HCT116 (cell line): ENCODE results near the gene CDK9. TPM values are rescaled to one million over a fixed set of nuclear protein-coding genes. Genes with fewer than 3 reads are reported as not detected.
A peak's percentile ranks its signal among the peaks of the same experiment; 100 is the strongest.

Experiments used
- ATAC-seq: fragments of 200-7000 bp; cut with Tn5 transposase; 2 replicates; pipeline ENCODE4 v1.9.1; 2020; ENCODE audit warnings: mild to moderate bottlenecking, moderate library complexity
- BruUV-seq: library from RNA; stranded (reverse); fragments of 400-500 nt; replicated peaks from 2 replicates; lab custom pipeline; 2021; lab: Mats Ljungman, UMichigan
- CTCF ChIA-PET: fragments of 300-600 bp; sonication (Branson Sonifier 250); formaldehyde crosslinking; loops from one replicate; lab custom pipeline; 2021; ENCODE audit warnings: antibody characterized with exemption; lab: Charles Lee
- POLR2A ChIA-PET: fragments of 300-600, 350-600 bp; sonication (Branson Sonifier 250); formaldehyde crosslinking; loops from one replicate; lab custom pipeline; 2021; ENCODE audit warnings: antibody characterized with exemption; lab: Charles Lee
- RAD21 ChIA-PET, 2 experiments: fragments of 300-600 bp; sonication (Branson Sonifier 250); formaldehyde crosslinking; loops; one replicate each; lab custom pipeline; 2023; ENCODE audit warnings: low total read pairs in 2 of 2; ENCODE audit not compliant: uncharacterized antibody in 2 of 2, unreplicated experiment in 2 of 2, low non-redundant PET in 1 of 2; lab: Charles Lee
- DNase-seq: peaks from one replicate; pipeline ENCODE4 v3.0.0-alpha.2; 2010; ENCODE audit warnings: low read depth, low spot score
- H2AFZ ChIP-seq: fragments of 200-600 bp; shearing (Covaris generic), sonication (generic); 2 replicates; pipeline ENCODE4 v1.6.1; 2017; ENCODE audit warnings: low read depth, mixed run types, mixed read lengths, antibody characterized with exemption, low read length; ENCODE audit not compliant: poor library complexity, severe bottlenecking
- H3K27ac ChIP-seq: 2 replicates; pipeline ENCODE4 v1.5.1; 2012; ENCODE audit warnings: low read depth, low read length
- H3K27me3 ChIP-seq: fragments of 200-600 bp; sonication (generic); 2 replicates; pipeline ENCODE4 v1.6.1; 2016; ENCODE audit warnings: mixed run types, low read length, mixed read lengths; ENCODE audit not compliant: insufficient read depth
- H3K36me3 ChIP-seq, 2 experiments: fragments of 200-500 bp in 1 of 2; fragments of 200-600 bp in 1 of 2; sonication (Bioruptor generic) in 1 of 2; sonication (generic) in 1 of 2; 2 replicates each; pipeline versions ENCODE4 v1.5.1 to v1.6.1; 2014 to 2016; ENCODE audit warnings: low read length in 2 of 2, inconsistent platforms in 1 of 2, mixed read lengths in 1 of 2, mixed run types in 1 of 2; ENCODE audit not compliant: insufficient read depth in 2 of 2, control insufficient read depth in 1 of 2
- H3K4me1 ChIP-seq, 2 experiments: fragments of 200-600 bp in 1 of 2; sonication (generic) in 1 of 2; 2 replicates each; pipeline versions ENCODE4 v1.5.1 to v1.6.1; 2012 to 2017; ENCODE audit warnings: low read length in 2 of 2, inconsistent platforms in 1 of 2, mild to moderate bottlenecking in 1 of 2, mixed read lengths in 1 of 2, mixed run types in 1 of 2, moderate library complexity in 1 of 2; ENCODE audit not compliant: insufficient read depth in 2 of 2, control insufficient read depth in 1 of 2
- H3K4me2 ChIP-seq: fragments of 200-600 bp; sonication (generic); 2 replicates; pipeline ENCODE4 v1.6.1; 2017; ENCODE audit warnings: mixed run types, low read length, mixed read lengths
- H3K4me3 ChIP-seq, 2 experiments: fragments of 200-600 bp in 1 of 2; sonication (generic) in 1 of 2; replicated peaks in 1 of 2; 2 replicates each; pipeline ENCODE4 v1.5.1; 2011 to 2016; ENCODE audit warnings: low read length in 2 of 2, control low read depth in 1 of 2, low read depth in 1 of 2, mild to moderate bottlenecking in 1 of 2, mixed read lengths in 1 of 2, mixed run types in 1 of 2
- H3K79me2 ChIP-seq: fragments of 200-600 bp; sonication (generic); 2 replicates; pipeline ENCODE4 v1.6.1; 2017; ENCODE audit warnings: mild to moderate bottlenecking, mixed run types, low read length, moderate library complexity, mixed read lengths; ENCODE audit not compliant: insufficient read depth
- H3K9ac ChIP-seq: fragments of 200-600 bp; sonication (generic); 2 replicates; pipeline ENCODE4 v1.6.1; 2016; ENCODE audit warnings: low read length, mixed read lengths
- H3K9me2 ChIP-seq: fragments of 200-600 bp; sonication (generic), shearing (Covaris generic); 2 replicates; pipeline ENCODE4 v1.6.1; 2017; ENCODE audit warnings: mixed run types, mild to moderate bottlenecking, moderate library complexity; ENCODE audit not compliant: insufficient read depth
- H3K9me3 ChIP-seq, 2 experiments: fragments of 200-500 bp in 1 of 2; fragments of 200-600 bp in 1 of 2; sonication (Bioruptor generic) in 1 of 2; sonication (generic) in 1 of 2; 2 replicates each; pipeline ENCODE4 v1.6.1; 2014 to 2017; ENCODE audit warnings: low read length in 2 of 2, mixed read lengths in 2 of 2, inconsistent platforms in 1 of 2, low read depth in 1 of 2, mild to moderate bottlenecking in 1 of 2, mixed run types in 1 of 2, moderate library complexity in 1 of 2; ENCODE audit not compliant: control insufficient read depth in 1 of 2, insufficient read depth in 1 of 2
- H4K20me1 ChIP-seq: fragments of 200-600 bp; sonication (generic), shearing (Covaris generic); 2 replicates; pipeline ENCODE4 v1.6.1; 2017; ENCODE audit warnings: mixed run types, mild to moderate bottlenecking, moderate library complexity; ENCODE audit not compliant: insufficient read depth
- EGR1 ChIP-seq: IDR thresholded peaks from 2 replicates; pipeline ENCODE4 v1.6.1; 2012; ENCODE audit warnings: low read depth
- ELF1 ChIP-seq: IDR thresholded peaks from 2 replicates; pipeline ENCODE4 v1.6.1; 2012; ENCODE audit warnings: low read depth, borderline replicate concordance
- EZH2 ChIP-seq: fragments of 200-600 bp; sonication (generic); IDR thresholded peaks from 2 replicates; pipeline ENCODE4 v1.6.1; 2017; ENCODE audit warnings: antibody characterized with exemption, mixed run types
- EZH2phosphoT487 ChIP-seq: fragments of 200-600 bp; IDR thresholded peaks from 2 replicates; pipeline ENCODE4 v1.6.1; 2018; ENCODE audit warnings: antibody characterized with exemption, borderline replicate concordance
- FOSL1 ChIP-seq: IDR thresholded peaks from 2 replicates; pipeline ENCODE4 v1.6.1; 2012; ENCODE audit warnings: low read depth
- JUND ChIP-seq: IDR thresholded peaks from 2 replicates; pipeline ENCODE4 v1.6.1; 2012
- POLR2AphosphoS5 ChIP-seq: IDR thresholded peaks from 2 replicates; pipeline ENCODE4 v1.6.1; 2011; ENCODE audit warnings: mild to moderate bottlenecking, low read depth, low read length, moderate library complexity
- RAD21 ChIP-seq: IDR thresholded peaks from 2 replicates; pipeline ENCODE4 v1.6.1; 2012; ENCODE audit warnings: low read depth, mild to moderate bottlenecking
- SRF ChIP-seq: IDR thresholded peaks from 2 replicates; pipeline ENCODE4 v1.6.1; 2012; ENCODE audit warnings: low read depth
- TCF7L2 ChIP-seq: IDR thresholded peaks from 2 replicates; pipeline ENCODE4 v1.7.0; 2011; ENCODE audit warnings: borderline replicate concordance, inconsistent platforms; ENCODE audit not compliant: insufficient read depth, insufficient read length; ENCODE audit errors: extremely low read depth
- YY1 ChIP-seq: IDR thresholded peaks from 2 replicates; pipeline ENCODE4 v1.6.1; 2011; ENCODE audit warnings: low read length, low read depth, moderate library complexity, mild to moderate bottlenecking; ENCODE audit not compliant: insufficient replicate concordance; ENCODE audit errors: extremely low read depth
- ZNF274 ChIP-seq: fragments of 200-500 bp; sonication (Bioruptor generic); IDR thresholded peaks from 2 replicates; pipeline ENCODE4 v1.6.1; 2014; ENCODE audit warnings: mild to moderate bottlenecking, low read depth, low read length, inconsistent platforms
- intact Hi-C: fragments of 100-400 bp; cut with micrococcal nuclease; formaldehyde crosslinking; loops from 2 replicates; pipeline ENCODE4 v1.10.0; 2022
- total RNA-seq: library from RNA; stranded (reverse); gene quantifications from one replicate; pipeline ENCODE4 v1.2.1, GENCODE V29; 2021; ENCODE audit not compliant: unreplicated experiment
- TF ChIP-seq, protein P1 (sequence below): IDR thresholded peaks from 2 replicates; pipeline ENCODE4 v1.6.1; 2012
- TF ChIP-seq, protein P2 (sequence below): IDR thresholded peaks from 2 replicates; pipeline ENCODE4 v1.6.1; 2011; ENCODE audit warnings: mild to moderate bottlenecking, low read length, moderate library complexity; ENCODE audit not compliant: insufficient replicate concordance; ENCODE audit errors: extremely low read depth
- TF ChIP-seq, protein P3 (sequence below): IDR thresholded peaks from 2 replicates; pipeline ENCODE4 v1.6.1; 2012; ENCODE audit warnings: low read depth
- TF ChIP-seq, protein P4 (sequence below): IDR thresholded peaks from 2 replicates; pipeline ENCODE4 v1.6.1; 2012
- TF ChIP-seq, protein P5 (sequence below), 3 experiments: fragments of 200-600 bp in 1 of 3; sonication (generic) in 1 of 3; IDR thresholded peaks in 2 of 3; conservative IDR thresholded peaks in 1 of 3; 2 replicates each; pipeline ENCODE4 v1.5.1; 2012 to 2017; ENCODE audit warnings: low read depth in 2 of 3, low read length in 2 of 3, antibody characterized with exemption in 1 of 3, borderline replicate concordance in 1 of 3, control low read depth in 1 of 3, mild to moderate bottlenecking in 1 of 3, mixed read lengths in 1 of 3, mixed run types in 1 of 3, moderate library complexity in 1 of 3; ENCODE audit not compliant: insufficient read depth in 1 of 3

The CDK9 gene
- total RNA-seq, 1 experiment from 2014 or later = 102 TPM

DNA sequence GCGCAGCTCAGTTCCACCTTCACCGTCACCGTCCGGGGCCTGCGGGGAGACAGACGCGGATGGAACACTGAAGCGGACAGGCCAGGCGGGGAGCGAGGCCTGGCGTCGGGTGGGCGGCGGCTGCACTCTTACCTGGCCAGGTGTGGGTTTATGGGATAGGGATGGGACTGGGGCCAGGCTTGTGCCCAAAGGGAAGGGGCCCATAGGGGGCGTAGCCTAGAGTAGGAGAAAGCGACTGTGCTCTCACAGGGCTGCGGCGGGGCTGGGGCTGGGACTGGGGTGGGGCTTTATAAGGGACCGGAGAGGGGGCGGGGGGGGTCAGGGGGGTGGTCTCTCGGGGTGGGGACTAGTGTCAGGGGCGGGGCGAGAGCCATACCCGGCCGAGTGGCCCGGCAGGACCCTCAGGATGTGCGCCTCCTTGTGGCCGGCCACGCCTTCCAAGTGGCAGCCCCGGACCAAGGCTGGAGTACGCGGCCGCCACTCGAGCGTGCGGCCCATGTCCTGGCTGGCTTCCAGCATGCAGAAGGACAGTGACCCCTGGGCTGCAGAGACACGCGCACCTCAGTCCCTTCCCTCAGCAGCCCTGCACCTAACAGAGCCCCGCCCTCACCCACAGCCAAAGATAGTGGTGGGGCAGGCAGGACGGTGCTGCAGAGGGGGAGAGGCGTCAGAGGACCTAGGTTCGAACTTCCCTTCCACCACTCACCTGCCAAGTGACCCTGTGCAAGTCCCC is 39.7 kb downstream of the CDK9 start:
- no peaks in the 10 kb centered on the region for H3K36me3 ChIP-seq
- H3K9me3 ChIP-seq = no peaks in the 10 kb centered on the region
- CTCF ChIA-PET = interaction anchor here (0.6 to 2.0 kb wide), 4 partner anchors 14 to 104 kb away, joined by 3 to 8 read pairs (median 3); partner anchors contain the start of gene TOR2A
- H3K4me3 ChIP-seq = no peak overlapping the region
- H3K9me2 ChIP-seq = no peaks in the 10 kb centered on the region
- H3K4me1 ChIP-seq = peaks cover 17 to 25% of the 10 kb centered on the region in 2 experiments
- DNase-seq (no peak), ATAC-seq (peak; percentile 69)
- no peaks in the 10 kb centered on the region for H4K20me1 ChIP-seq
- H3K27me3 ChIP-seq = no peaks in the 10 kb centered on the region
- no TSS peak for BruUV-seq
- RAD21 ChIA-PET = interaction anchor here in 1 of 2 experiments (0.6 to 0.7 kb wide), 2 partner anchors 90 to 91 kb away, joined by 3 read pairs; partner anchors contain the start of gene TOR2A
- no peak overlapping the region for H2AFZ ChIP-seq
- no peak overlapping the region; the same call in 1 of the 2 replicates for H3K27ac ChIP-seq
- no peak overlapping the region for H3K9ac ChIP-seq
- intact Hi-C loops = loop anchor here (1.0 kb wide), 1 partner anchor 61 kb away; no protein-coding TSS in a partner anchor
- no peaks in the 10 kb centered on the region for H3K79me2 ChIP-seq
- POLR2A ChIA-PET = interaction anchor here (0.6 kb wide), 1 partner anchor 103 kb away, joined by 3 read pairs; no protein-coding TSS in a partner anchor
- peak overlapping the region; percentile 58 for H3K4me2 ChIP-seq
- no peak for TF ChIP-seq TCF7L2
- TF ChIP-seq, protein P1, sequence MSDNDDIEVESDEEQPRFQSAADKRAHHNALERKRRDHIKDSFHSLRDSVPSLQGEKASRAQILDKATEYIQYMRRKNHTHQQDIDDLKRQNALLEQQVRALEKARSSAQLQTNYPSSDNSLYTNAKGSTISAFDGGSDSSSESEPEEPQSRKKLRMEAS = no peak; the same call in 1 of the 2 replicates
- TF ChIP-seq YY1 = no peak
- TF ChIP-seq, protein P2, sequence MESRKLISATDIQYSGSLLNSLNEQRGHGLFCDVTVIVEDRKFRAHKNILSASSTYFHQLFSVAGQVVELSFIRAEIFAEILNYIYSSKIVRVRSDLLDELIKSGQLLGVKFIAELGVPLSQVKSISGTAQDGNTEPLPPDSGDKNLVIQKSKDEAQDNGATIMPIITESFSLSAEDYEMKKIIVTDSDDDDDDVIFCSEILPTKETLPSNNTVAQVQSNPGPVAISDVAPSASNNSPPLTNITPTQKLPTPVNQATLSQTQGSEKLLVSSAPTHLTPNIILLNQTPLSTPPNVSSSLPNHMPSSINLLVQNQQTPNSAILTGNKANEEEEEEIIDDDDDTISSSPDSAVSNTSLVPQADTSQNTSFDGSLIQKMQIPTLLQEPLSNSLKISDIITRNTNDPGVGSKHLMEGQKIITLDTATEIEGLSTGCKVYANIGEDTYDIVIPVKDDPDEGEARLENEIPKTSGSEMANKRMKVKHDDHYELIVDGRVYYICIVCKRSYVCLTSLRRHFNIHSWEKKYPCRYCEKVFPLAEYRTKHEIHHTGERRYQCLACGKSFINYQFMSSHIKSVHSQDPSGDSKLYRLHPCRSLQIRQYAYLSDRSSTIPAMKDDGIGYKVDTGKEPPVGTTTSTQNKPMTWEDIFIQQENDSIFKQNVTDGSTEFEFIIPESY = no peak
- peak; percentile 24; the same call in 1 of the 2 replicates for TF ChIP-seq RAD21
- TF ChIP-seq, protein P3, sequence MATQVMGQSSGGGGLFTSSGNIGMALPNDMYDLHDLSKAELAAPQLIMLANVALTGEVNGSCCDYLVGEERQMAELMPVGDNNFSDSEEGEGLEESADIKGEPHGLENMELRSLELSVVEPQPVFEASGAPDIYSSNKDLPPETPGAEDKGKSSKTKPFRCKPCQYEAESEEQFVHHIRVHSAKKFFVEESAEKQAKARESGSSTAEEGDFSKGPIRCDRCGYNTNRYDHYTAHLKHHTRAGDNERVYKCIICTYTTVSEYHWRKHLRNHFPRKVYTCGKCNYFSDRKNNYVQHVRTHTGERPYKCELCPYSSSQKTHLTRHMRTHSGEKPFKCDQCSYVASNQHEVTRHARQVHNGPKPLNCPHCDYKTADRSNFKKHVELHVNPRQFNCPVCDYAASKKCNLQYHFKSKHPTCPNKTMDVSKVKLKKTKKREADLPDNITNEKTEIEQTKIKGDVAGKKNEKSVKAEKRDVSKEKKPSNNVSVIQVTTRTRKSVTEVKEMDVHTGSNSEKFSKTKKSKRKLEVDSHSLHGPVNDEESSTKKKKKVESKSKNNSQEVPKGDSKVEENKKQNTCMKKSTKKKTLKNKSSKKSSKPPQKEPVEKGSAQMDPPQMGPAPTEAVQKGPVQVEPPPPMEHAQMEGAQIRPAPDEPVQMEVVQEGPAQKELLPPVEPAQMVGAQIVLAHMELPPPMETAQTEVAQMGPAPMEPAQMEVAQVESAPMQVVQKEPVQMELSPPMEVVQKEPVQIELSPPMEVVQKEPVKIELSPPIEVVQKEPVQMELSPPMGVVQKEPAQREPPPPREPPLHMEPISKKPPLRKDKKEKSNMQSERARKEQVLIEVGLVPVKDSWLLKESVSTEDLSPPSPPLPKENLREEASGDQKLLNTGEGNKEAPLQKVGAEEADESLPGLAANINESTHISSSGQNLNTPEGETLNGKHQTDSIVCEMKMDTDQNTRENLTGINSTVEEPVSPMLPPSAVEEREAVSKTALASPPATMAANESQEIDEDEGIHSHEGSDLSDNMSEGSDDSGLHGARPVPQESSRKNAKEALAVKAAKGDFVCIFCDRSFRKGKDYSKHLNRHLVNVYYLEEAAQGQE = no peak
- TF ChIP-seq ELF1 = no peak
- TF ChIP-seq FOSL1 = no peak
- TF ChIP-seq POLR2AphosphoS5 = no peak
- no peak for TF ChIP-seq EGR1
- no peak for TF ChIP-seq EZH2
- TF ChIP-seq JUND = no peak
- TF ChIP-seq ZNF274 = no peak
- TF ChIP-seq SRF = no peak
- TF ChIP-seq, protein P4, sequence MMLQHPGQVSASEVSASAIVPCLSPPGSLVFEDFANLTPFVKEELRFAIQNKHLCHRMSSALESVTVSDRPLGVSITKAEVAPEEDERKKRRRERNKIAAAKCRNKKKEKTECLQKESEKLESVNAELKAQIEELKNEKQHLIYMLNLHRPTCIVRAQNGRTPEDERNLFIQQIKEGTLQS = no peak
- no peak for TF ChIP-seq EZH2phosphoT487
- TF ChIP-seq, protein P5, sequence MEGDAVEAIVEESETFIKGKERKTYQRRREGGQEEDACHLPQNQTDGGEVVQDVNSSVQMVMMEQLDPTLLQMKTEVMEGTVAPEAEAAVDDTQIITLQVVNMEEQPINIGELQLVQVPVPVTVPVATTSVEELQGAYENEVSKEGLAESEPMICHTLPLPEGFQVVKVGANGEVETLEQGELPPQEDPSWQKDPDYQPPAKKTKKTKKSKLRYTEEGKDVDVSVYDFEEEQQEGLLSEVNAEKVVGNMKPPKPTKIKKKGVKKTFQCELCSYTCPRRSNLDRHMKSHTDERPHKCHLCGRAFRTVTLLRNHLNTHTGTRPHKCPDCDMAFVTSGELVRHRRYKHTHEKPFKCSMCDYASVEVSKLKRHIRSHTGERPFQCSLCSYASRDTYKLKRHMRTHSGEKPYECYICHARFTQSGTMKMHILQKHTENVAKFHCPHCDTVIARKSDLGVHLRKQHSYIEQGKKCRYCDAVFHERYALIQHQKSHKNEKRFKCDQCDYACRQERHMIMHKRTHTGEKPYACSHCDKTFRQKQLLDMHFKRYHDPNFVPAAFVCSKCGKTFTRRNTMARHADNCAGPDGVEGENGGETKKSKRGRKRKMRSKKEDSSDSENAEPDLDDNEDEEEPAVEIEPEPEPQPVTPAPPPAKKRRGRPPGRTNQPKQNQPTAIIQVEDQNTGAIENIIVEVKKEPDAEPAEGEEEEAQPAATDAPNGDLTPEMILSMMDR (IDR thresholded peaks at IDR 0.05 in 2 of 3, conservative IDR thresholded peaks at IDR 0.05 in 1 of 3; ENCODE audit: borderline replicate concordance in 1 of 3, insufficient read depth in 1 of 3, low read depth in 2 of 3, low read length in 2 of 3) = peak; percentile 40 to 63 (median 40); a peak in 4 of 6 replicates
